ENCODE results near the gene CTTNBP2NL. TPM values are rescaled to one million over a fixed set of nuclear protein-coding genes. Genes with fewer than 3 reads are reported as not detected.
"Not testable (repeated sequence)": the region's sequence is repeated elsewhere in the genome, so short reads cannot be mapped to it uniquely, and the experiment has no call there.

Gene CTTNBP2NL
- polyA plus RNA-seq, 5 donors = 24.9 to 44.6 (median 38.5) TPM

DNA sequence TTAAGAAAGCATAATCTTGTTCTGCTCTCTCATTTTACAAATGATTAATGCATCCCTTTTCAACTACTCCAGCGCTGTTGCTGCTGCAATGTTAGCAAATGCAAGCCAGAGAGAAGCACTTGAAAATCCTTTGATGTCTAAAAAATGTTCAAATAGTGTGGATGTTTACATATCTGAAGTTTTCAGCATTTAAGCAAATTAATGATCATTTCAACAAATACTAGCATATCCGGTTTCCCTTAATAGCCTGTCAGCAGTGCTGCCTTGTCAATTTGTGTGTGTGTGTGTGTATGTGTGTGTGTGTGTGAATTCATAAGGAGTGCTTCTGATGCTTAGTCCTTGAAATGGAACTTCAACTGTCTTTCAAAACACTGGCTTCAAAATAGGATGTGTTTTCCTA, 64.6 kb downstream of the CTTNBP2NL start:
- DNase-seq = peak; percentile 51

- peak; percentile 56 to 64 for DNase-seq
These were observed 65.3 kb downstream of the CTTNBP2NL start for GRCh38 chr1:112461200-112461871.

- DNase-seq = no peak
These were observed 66.9 kb downstream of the CTTNBP2NL start for GRCh38 chr1:112462953-112463279.

DNA sequence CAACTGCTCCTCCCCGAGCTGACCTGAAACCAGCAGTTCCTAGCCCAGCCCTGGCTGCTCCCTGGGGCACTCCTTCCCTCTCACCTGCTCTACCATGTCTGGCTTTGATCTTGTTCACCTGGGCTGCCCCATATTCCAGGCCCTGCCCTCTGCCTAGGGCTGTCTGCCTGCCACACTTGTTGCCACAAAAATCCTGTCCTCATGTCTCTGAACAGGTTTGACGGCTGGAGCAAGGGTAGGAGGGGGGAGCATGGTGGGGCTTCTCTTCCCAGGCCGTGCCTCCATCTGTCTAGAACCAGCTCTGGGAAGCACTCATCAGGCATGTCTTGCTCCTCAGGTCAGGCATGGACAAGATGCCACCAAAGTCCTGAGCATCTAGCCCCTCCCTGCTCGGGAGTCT, 68.5 kb downstream of the CTTNBP2NL start:
- no peak for DNase-seq

DNA sequence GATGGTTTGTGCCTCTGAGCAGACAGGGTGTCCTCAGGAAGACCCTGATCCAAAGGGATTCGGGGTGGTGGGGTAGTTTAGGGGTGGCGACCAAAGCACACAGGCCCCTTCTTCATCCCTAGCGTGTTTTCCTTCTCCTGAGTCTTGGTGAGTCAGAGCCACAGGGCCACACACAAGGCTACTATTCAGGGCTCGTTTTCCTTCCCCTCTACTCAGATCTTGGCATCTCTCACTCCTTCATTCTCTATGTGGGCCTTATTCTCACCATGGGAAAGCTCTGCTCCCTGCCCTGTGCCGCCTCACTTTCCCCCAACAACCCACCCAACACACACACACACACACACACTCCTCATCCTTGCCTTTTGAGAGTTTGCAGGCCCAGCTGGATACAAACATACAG, 69.1 kb downstream of the CTTNBP2NL start:
- no peak for DNase-seq

GRCh38 chr1:112466078-112466660, 70.2 kb downstream of the CTTNBP2NL start:
- DNase-seq = peak; percentile 90 to 94

DNA sequence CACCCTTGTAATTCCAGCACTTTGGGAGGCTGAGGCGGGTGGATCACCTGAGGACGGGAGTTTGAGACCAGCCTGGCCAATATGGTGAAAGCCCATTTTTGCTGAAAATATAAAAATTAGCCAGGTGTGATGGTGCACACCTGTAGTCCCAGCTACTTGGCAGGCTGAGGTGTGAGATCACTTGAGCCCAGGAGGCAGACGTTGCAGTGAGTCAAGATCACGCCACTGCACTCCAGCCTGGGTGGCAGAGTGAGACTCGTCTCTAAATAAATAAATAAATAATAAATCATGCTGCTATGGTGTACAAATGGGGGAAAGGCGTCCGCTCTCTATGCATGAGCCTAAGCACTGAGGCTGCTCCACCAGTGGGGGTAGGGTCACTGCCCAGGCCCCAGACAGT, 74.3 kb downstream of the CTTNBP2NL start:
- DNase-seq = not testable (repeated sequence)

DNA sequence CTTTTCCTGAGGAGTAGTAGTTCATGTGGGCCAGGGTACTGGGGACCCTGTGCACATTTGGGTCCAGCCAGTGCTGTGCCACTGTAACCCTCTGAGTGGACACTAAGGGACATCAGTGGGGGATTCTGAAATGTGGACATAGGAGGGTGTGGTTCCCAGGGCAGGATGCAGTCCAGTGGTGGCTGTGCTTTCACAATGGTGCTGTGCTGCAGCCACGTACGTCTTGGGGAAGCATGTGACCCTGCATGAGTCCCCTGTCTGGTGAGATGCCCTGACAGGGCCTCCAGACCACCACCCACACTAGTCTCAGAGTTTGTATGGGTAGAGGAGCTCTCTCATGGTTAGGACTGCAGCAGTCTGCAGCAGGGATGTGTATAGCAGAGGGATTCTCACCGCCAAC, 75.0 kb downstream of the CTTNBP2NL start:
- no peak for DNase-seq

GRCh38 chr1:112472142-112472541, 76.1 kb downstream of the CTTNBP2NL start:
- no peak for DNase-seq

DNA sequence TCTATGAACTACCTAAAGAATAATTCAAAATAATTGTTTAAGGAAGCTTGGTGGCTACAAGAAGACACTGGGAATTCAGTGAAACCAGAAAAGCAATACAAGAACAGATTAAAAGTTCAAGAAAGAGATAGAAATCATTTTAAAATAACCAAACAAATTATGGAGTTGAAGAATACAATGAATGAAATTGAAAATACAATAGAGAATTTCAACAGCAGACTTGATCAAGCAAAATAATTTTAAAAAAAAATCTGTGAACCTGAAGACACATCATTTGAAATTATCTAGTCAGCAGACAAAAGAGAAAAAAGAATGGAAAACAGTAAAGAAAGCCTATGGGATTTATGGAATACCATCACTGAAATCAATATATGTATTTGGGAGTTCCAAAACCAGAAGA, 81.5 kb downstream of the CTTNBP2NL start:
- DNase-seq = no peak

DNA sequence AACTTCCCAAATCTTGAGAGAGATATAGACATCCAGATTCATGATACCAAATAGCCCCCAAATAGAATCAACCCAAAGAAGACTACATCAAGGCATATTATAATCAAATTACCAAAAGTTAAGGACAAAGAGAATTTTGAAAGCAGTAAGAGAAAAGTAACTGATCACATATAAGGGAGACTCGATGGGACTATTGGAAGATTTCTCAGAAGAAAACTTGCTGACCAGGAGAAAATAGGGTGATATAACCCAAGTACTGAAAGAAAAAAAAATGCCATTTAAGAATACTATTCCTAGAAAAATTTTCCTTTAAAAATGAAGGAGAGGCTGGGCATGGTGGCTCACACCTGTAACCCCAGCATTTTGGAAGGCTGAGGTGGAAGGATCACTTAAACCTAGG, 82.3 kb downstream of the CTTNBP2NL start:
- DNase-seq = no peak

DNA sequence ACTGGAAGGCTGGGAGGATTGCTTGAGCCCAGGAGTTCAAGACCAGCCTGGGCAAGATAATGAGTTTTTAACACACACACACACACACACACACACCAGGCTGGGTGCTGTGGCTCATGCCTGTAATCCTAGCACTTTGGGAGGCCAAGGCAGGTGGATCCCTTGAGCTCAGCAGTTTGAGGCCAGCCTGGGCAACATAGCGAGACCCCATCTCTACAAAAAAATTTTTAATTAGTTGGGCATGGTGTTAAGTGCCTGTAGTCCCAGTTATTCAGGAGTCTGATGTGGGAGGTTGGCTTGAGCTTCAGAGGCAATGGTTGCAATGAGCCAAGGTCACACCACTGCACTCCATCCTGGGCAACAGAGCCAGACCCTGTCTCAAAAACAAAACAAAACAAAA, 90.0 kb downstream of the CTTNBP2NL start:
- DNase-seq = not testable (repeated sequence)

- DNase-seq = not testable (repeated sequence)
These were observed 91.7 kb downstream of the CTTNBP2NL start for GRCh38 chr1:112487686-112488085.

DNA sequence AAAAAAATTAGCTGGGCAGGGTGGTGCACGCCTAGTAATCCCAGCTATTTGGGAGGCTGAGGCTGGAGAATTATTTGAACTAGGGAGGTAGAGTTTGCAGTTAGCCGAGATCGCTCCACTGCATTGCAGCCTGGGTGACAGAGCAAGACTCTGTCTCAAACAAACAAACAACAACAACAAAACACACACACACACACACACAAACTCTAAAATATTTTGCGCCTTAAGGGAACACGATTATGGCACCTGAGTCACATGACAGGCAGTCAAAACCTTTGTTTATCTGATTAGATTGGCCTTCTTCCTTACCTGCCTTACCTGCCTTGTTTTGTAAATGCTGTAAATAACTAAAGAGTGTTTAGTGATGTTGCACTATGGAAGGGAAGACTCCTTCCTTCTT, 92.1 kb downstream of the CTTNBP2NL start:
- no peak for DNase-seq

DNA sequence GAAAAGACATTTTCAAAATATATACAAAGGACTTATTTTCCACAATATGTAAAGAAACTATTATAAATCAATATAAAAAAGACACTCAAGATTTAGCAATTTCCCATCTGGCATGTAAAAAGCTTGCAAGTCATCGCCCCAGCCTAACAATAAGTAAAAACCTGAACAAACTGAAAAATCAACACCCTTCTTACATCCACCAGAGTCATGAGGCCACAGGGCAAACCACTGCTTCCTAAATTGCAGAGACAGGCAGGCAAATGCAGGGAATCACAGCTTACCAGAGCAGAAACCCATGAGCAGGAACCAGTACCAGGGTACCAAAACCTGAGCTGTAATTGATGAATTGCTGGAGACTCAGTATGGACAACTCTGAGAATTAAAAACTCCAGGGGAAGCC, 96.1 kb downstream of the CTTNBP2NL start:
- no peak for DNase-seq

GRCh38 chr1:112493351-112493750, 97.3 kb downstream of the CTTNBP2NL start:
- DNase-seq = no peak

DNA sequence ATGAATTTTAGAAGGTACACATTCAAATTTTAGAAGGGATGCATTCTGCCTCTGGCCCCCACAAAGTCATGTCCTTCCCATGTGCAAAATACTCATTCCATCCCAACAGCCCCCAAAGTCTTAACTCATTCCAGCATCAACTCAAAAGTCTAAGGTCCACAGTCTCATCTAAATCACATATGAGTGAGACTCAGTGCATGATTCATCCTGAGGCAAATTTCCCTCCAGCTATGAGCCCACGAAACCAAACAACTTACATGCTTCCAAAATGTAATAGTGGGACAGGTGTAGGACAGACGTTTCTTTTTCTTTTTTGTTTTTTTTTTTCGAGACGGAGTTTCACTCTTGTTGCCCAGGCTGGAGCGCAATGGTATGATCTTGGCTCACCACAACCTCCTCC, 100.3 kb downstream of the CTTNBP2NL start:
- DNase-seq = no peak

- DNase-seq = peak; percentile 64 to 73
These were observed 106.0 kb downstream of the CTTNBP2NL start for GRCh38 chr1:112501810-112502641.

- DNase-seq = no peak
These were observed 106.8 kb downstream of the CTTNBP2NL start for GRCh38 chr1:112502826-112503225.

DNA sequence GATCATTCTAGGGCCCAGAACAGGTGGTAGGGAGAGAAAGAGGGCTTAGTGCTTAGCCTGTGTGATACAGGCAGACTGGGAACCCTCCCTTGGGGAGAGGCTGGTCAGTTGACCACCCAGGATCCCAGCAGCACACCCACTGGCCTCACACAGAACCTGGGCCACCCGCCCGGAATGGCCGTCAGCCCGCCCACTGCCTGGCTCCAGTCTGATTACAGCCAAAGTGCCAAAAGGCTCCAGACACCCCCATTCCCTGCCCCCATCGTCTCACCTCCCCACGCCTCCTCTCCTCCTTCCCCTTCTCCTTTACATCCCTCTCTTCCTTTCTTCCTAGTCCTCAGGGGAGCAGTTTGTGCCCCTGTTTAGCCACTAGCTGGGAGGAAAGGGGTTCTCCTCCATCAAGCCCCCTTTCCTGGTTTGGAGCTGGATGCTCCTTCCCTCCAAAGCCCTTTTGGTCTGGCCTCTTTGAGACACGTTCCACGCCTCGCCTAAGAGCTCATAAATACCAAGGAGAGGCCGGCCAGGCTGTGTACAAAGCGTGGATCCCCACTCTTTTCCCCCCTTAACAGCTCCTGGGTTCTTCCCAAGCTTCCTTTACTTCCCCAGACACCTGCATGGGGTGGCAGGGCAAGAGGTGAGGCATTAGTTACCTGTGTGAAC, 108.1 kb downstream of the CTTNBP2NL start:
- DNase-seq = no peak

GRCh38 chr1:112504661-112505399, 108.8 kb downstream of the CTTNBP2NL start:
- no peak for DNase-seq

DNA sequence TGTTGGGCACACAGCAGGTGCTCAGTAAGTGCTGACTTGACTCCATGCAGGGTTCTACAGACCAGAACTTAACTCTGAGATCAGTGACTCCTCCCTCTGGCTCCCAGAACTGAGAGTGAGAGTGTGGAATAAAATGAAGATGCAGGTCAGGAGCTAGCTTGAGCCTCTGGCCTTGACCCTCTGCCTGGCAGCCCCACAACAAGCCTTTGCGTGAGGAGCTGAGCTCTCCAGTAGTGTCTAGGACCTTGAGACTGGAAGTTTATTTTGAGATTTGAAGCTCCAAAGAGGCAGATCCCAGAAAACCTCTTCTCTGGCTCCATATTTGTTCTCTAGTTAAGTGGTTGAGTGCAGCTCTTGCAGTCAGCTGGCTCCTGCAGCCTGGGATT, 109.4 kb downstream of the CTTNBP2NL start:
- no peak for DNase-seq

Measured in right lung (tissue), 5 donors.